ENCODE results near the gene FJX1.

Gene FJX1

GRCh38 chr11:35633827-35634423 is 15.7 kb downstream of the FJX1 start:
- Histone ChIP-seq H4K20me1 (ENCODE audit: insufficient read depth, low read length) (no peaks in the 10 kb centered on the region), H3K9ac (ENCODE audit: low read length) (no peak overlapping the region), H3K79me2 (ENCODE audit: insufficient read depth, low read length) (no peaks in the 10 kb centered on the region), H3K36me3 (ENCODE audit: insufficient read depth, low read length) (no peaks in the 10 kb centered on the region), H3K27ac (ENCODE audit: low read depth, low read length, poor library complexity, severe bottlenecking) (no peak overlapping the region), H3K9me3 (ENCODE audit: low read length) (no peaks in the 10 kb centered on the region), H2AFZ (ENCODE audit: low read length) (no peak overlapping the region), H3K9me2 (ENCODE audit: low read depth, low read length) (no peaks in the 10 kb centered on the region), H3F3A (ENCODE audit: insufficient read depth, low read length) (no peaks in the 10 kb centered on the region), H3K4me1 (ENCODE audit: insufficient read depth, low read length, severe bottlenecking) (no peaks in the 10 kb centered on the region), H3K4me3 (ENCODE audit: low read depth, low read length, poor library complexity, severe bottlenecking) (no peak overlapping the region), H3K4me2 (ENCODE audit: low read length) (no peak overlapping the region), H3K27me3 (ENCODE audit: insufficient read depth, low read length) (no peaks in the 10 kb centered on the region)
- TF ChIP-seq, protein P1, sequence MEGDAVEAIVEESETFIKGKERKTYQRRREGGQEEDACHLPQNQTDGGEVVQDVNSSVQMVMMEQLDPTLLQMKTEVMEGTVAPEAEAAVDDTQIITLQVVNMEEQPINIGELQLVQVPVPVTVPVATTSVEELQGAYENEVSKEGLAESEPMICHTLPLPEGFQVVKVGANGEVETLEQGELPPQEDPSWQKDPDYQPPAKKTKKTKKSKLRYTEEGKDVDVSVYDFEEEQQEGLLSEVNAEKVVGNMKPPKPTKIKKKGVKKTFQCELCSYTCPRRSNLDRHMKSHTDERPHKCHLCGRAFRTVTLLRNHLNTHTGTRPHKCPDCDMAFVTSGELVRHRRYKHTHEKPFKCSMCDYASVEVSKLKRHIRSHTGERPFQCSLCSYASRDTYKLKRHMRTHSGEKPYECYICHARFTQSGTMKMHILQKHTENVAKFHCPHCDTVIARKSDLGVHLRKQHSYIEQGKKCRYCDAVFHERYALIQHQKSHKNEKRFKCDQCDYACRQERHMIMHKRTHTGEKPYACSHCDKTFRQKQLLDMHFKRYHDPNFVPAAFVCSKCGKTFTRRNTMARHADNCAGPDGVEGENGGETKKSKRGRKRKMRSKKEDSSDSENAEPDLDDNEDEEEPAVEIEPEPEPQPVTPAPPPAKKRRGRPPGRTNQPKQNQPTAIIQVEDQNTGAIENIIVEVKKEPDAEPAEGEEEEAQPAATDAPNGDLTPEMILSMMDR (IDR thresholded peaks at IDR 0.05; ENCODE audit: low read length) = no peak
- no peak for TF ChIP-seq EZH2 (IDR thresholded peaks at IDR 0.05; ENCODE audit: borderline replicate concordance, low read length)

GRCh38 chr11:35635933-35636332 is 17.7 kb downstream of the FJX1 start:
- H3K4me1 ChIP-seq (ENCODE audit: insufficient read depth, low read length, severe bottlenecking) = no peaks in the 10 kb centered on the region
- no peak overlapping the region for H3K9ac ChIP-seq (ENCODE audit: low read length)
- no peak overlapping the region for H3K4me2 ChIP-seq (ENCODE audit: low read length)
- H3K79me2 ChIP-seq (ENCODE audit: insufficient read depth, low read length) = no peaks in the 10 kb centered on the region
- no peaks in the 10 kb centered on the region for H3K36me3 ChIP-seq (ENCODE audit: insufficient read depth, low read length)
- H3K27me3 ChIP-seq (ENCODE audit: insufficient read depth, low read length) = no peaks in the 10 kb centered on the region
- no peak overlapping the region for H2AFZ ChIP-seq (ENCODE audit: low read length)
- no peak overlapping the region for H3K4me3 ChIP-seq (ENCODE audit: low read depth, low read length, poor library complexity, severe bottlenecking)
- no peaks in the 10 kb centered on the region for H3F3A ChIP-seq (ENCODE audit: insufficient read depth, low read length)
- TF ChIP-seq, protein P1 (IDR thresholded peaks at IDR 0.05; ENCODE audit: low read length) = no peak
- TF ChIP-seq EZH2 (IDR thresholded peaks at IDR 0.05; ENCODE audit: borderline replicate concordance, low read length) = no peak
- H3K9me2 ChIP-seq (ENCODE audit: low read depth, low read length) = no peaks in the 10 kb centered on the region
- H3K9me3 ChIP-seq (ENCODE audit: low read length) = no peaks in the 10 kb centered on the region
- H4K20me1 ChIP-seq (ENCODE audit: insufficient read depth, low read length) = no peaks in the 10 kb centered on the region
- no peak overlapping the region for H3K27ac ChIP-seq (ENCODE audit: low read depth, low read length, poor library complexity, severe bottlenecking)

GRCh38 chr11:35639591-35640179 is 21.4 kb downstream of the FJX1 start:
- Histone ChIP-seq H3K79me2 (ENCODE audit: insufficient read depth, low read length) (no peaks in the 10 kb centered on the region), H4K20me1 (ENCODE audit: insufficient read depth, low read length) (no peaks in the 10 kb centered on the region), H3K9me2 (ENCODE audit: low read depth, low read length) (no peaks in the 10 kb centered on the region), H3K27ac (ENCODE audit: low read depth, low read length, poor library complexity, severe bottlenecking) (no peak overlapping the region), H2AFZ (ENCODE audit: low read length) (no peak overlapping the region), H3K27me3 (ENCODE audit: insufficient read depth, low read length) (no peaks in the 10 kb centered on the region; the same call in 1 of the 2 replicates), H3K9ac (ENCODE audit: low read length) (no peak overlapping the region), H3K4me2 (ENCODE audit: low read length) (no peak overlapping the region), H3K9me3 (ENCODE audit: low read length) (no peaks in the 10 kb centered on the region), H3K4me1 (ENCODE audit: insufficient read depth, low read length, severe bottlenecking) (no peaks in the 10 kb centered on the region), H3K4me3 (ENCODE audit: low read depth, low read length, poor library complexity, severe bottlenecking) (no peak overlapping the region), H3F3A (ENCODE audit: insufficient read depth, low read length) (no peaks in the 10 kb centered on the region), H3K36me3 (ENCODE audit: insufficient read depth, low read length) (no peaks in the 10 kb centered on the region)
- TF ChIP-seq, protein P1 (IDR thresholded peaks at IDR 0.05; ENCODE audit: low read length) = no peak
- no peak for TF ChIP-seq EZH2 (IDR thresholded peaks at IDR 0.05; ENCODE audit: borderline replicate concordance, low read length)
